Measurements from ENCODE around the gene MARCHF3.

- no peak for TF ChIP-seq CTCF (IDR thresholded peaks at IDR 0.05)
- TF ChIP-seq TEAD4 (CRISPR knock-in tag; IDR thresholded peaks at IDR 0.05): no peak
- no peak for TF ChIP-seq FOXK1 (CRISPR knock-in tag; IDR thresholded peaks at IDR 0.05)
- no peak for TF ChIP-seq JAZF1 (CRISPR knock-in tag; IDR thresholded peaks at IDR 0.05)
- no peak for TF ChIP-seq EMX1 (CRISPR knock-in tag; IDR thresholded peaks at IDR 0.05)
- no peak for TF ChIP-seq NFE2L1 (CRISPR knock-in tag; IDR thresholded peaks at IDR 0.05)
- TF ChIP-seq SP1 (CRISPR knock-in tag; conservative IDR thresholded peaks at IDR 0.05): no peak
- TF ChIP-seq ZNF396 (CRISPR knock-in tag; IDR thresholded peaks at IDR 0.05; ENCODE audit: borderline replicate concordance): no peak
- TF ChIP-seq KAT7 (CRISPR knock-in tag; IDR thresholded peaks at IDR 0.05; ENCODE audit: borderline replicate concordance): no peak
- TF ChIP-seq ZNF232 (CRISPR knock-in tag; IDR thresholded peaks at IDR 0.05): no peak
- TF ChIP-seq ESRRA (CRISPR knock-in tag; IDR thresholded peaks at IDR 0.05; ENCODE audit: borderline replicate concordance): no peak
- TF ChIP-seq ZMAT4 (CRISPR knock-in tag; IDR thresholded peaks at IDR 0.05): no peak
- no peak for TF ChIP-seq AFF4 (CRISPR knock-in tag; IDR thresholded peaks at IDR 0.05; ENCODE audit: borderline replicate concordance)
- no peak for TF ChIP-seq SOX15 (CRISPR knock-in tag; IDR thresholded peaks at IDR 0.05)
These were observed 130.9 kb downstream of the MARCHF3 start for GRCh38 chr5:126899476-126899875.

All from WTC11 (cell line).